Stimulated activated CD4-positive, alpha-beta T cell treated with anti-CD3 and anti-CD28 coated beads, Interleukin-15, amount 100 ng/mL, for 48 hours (primary cell): ENCODE results near the gene BAX.
"Not testable (repeated sequence)": the region's sequence is repeated elsewhere in the genome, so short reads cannot be mapped to it uniquely, and the experiment has no call there.

Experiments used
- DNase-seq, 2 donors: peaks; one replicate each; pipeline ENCODE4 v3.0.0-alpha.2; 2020; ENCODE audit warnings: low read depth in 2 of 2

BAX gene

DNA sequence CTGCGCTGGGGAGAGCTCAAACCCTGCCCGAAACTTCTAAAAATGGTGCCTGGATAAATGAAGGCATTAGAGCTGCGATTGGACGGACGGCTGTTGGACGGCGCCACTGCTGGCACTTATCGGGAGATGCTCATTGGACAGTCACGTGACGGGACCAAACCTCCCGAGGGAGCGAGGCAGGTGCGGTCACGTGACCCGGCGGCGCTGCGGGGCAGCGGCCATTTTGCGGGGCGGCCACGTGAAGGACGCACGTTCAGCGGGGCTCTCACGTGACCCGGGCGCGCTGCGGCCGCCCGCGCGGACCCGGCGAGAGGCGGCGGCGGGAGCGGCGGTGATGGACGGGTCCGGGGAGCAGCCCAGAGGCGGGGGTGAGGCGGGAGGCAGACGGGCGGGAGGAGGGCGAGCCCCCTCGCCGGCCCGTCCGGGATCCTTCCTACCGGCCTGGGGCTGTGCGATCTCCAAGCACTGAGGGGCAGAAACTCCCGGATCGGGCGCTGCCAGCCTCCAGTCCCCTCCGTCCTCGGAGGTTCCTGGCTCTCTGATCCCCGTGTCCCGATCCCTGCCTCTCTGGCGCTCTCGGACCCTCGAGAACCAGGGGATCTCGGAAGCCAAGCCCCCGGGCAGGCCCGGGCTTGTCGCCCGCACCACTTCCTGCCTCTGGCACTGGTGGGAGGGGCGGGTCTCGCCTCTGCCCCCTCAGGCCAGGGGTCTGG lies at the start of gene BAX:
TSS of gene BAX (plus strand) at position 281 of the 713 bp plus-strand sequence. CDS start at position 335, 54 bp downstream.
- peak; percentile 94 to 96 for DNase-seq

DNA sequence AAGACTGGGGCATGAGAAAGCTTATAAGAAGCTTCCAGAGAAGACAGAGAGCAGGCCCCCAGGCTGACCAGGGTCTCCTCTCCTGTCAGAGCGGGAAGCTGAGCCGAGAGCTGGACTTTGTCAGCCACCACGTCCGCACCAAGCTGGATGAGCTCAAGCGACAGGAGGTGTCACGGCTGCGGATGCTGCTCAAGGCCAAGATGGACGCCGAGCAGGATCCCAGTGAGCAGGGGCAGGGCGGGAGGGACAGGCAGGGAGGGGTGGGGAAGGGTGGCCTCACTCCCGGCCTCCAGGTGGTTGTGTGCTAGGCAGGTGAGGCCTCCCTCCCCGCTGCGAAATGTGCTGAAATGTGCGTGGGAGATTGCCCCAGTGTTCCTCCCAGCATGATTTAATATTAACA lies 49.0 kb upstream of the BAX start:
- DNase-seq: no peak

GRCh38 chr19:48906324-48906723 lies 48.4 kb upstream of the BAX start:
- DNase-seq: no peak

- DNase-seq: no peak
Measured at GRCh38 chr19:48907671-48908070, 47.0 kb upstream of the BAX start.

DNA sequence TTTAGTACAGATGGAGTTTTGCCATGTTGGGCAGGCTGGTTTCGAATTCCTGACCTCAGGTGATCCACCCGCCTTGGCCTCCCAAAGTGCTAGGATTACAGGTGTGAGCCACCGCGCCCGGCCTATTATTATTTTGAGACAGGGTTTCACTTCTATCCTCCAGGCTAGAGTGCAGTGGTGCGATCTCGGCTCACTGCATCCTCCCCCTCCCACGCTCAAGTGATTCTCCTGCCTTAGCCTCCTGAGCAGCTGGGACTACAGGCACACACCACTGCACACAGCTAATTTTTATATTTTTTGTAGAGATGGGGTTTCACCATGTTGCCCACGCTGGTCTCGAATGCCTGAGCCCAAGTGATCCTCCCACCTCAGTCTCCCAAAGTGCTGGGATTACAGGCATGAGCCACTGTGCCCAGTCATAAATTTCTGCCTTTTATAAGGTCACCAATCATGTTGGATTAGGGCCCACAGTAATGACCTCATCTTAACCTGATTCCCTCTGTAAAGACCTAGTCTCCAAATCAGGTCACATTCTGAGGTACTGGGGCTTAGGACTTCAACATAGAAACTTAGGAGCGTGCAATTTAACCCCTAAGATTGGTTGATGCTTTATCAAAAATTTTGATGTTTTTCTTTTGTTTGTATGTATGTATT lies 45.1 kb upstream of the BAX start:
- DNase-seq: not testable (repeated sequence)

DNA sequence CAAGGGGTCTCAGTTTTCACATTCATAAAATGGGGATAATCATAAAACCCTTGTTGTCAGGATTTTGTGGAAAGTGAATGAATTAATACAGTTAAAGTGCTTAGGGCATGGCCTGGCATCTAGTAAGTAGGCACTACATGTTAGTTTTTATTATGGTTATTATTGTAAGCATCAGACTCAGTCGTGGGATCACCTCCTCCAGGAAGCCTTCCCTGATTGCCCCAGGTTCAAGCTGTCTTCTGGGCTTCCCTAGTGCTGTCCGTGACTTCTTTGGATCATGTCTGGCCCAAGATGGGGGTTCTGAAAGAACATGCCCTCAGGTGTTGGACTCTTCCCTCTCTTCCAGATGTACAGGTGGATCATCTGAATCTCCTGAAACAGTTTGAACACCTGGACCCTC lies 43.9 kb upstream of the BAX start:
- no peak for DNase-seq

GRCh38 chr19:48913114-48913889 lies 41.4 kb upstream of the BAX start:
- DNase-seq: no peak

DNA sequence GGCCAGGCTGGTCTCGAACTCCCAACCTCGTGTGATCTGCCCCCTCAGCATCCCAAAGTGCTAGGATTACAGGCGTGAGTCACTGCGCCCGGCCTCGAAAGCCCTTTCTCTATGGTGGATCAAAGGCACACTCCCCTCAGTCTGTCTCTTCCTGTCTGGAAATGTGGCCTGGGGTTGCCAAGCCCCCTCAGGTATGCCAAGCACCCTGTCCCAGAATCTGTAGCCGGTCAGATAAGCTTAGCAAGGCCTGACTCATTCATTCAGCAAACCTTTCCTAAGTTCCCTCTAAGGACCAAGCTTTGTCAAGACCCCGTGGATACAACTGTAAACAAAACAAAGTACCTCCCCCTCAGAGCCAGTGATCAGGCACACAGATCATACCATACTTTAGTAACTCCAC lies 40.5 kb upstream of the BAX start:
- no peak for DNase-seq

DNA sequence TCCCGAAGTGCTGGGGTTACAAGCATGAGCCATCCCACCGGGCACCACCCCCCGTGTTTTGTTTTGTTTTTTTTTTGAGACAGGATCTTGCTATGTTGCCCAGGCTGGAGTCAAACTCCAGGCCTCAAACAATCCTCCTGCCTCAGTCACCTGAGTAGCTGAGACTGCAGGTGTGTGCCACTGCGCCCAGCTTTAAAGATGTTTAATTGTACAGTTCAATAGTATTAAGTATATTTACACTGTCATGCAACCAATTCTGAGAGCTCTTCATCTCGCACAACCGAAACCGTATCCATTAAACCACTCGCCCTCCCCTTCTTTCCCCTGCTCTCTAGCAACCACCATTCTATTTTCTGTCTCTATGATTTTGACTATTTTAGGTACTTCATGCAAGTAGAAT lies 38.9 kb upstream of the BAX start:
- DNase-seq: no peak

- no peak for DNase-seq
Measured at GRCh38 chr19:48918071-48918470, 36.6 kb upstream of the BAX start.

- DNase-seq: no peak
Measured at GRCh38 chr19:48918801-48919247, 35.9 kb upstream of the BAX start.

DNA sequence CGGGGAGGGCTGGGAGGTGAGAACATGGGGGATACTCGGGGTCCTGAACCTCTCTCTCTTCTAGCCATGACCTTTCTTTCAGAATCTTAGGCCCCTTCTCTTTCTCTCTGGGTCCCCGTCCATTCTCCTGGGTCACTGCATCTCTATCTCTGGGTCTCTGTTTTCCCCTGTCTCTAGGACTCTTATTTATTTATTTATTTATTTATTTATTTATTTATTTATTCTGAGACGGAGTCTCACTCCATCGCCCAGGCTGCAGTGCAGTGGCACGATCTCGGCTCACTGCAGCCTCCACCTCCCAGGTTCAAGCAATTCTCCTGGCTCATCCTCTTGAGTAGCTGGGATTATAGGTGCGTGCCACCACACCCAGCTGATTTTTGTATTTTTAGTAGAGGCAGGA lies 35.4 kb upstream of the BAX start:
- DNase-seq: not testable (repeated sequence)

DNA sequence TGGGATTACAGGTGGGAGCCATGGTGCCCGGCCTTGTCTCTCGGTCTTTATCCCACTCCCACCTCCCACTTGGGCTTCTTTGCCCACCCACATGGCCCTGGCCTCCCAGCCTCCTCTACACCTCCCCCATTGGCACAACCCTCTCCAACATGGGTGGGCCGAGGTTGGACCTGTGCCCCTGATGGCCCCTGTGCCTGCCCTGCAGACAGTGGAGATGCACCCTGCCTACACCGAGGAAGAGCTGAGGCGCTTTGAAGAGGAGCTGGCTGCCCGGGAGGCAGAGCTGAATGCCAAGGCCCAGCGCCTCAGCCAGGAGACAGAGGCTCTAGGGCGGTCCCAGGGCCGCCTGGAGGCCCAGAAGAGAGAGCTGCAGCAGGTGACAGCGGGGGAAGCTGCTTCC lies 33.7 kb upstream of the BAX start:
- no peak for DNase-seq

DNA sequence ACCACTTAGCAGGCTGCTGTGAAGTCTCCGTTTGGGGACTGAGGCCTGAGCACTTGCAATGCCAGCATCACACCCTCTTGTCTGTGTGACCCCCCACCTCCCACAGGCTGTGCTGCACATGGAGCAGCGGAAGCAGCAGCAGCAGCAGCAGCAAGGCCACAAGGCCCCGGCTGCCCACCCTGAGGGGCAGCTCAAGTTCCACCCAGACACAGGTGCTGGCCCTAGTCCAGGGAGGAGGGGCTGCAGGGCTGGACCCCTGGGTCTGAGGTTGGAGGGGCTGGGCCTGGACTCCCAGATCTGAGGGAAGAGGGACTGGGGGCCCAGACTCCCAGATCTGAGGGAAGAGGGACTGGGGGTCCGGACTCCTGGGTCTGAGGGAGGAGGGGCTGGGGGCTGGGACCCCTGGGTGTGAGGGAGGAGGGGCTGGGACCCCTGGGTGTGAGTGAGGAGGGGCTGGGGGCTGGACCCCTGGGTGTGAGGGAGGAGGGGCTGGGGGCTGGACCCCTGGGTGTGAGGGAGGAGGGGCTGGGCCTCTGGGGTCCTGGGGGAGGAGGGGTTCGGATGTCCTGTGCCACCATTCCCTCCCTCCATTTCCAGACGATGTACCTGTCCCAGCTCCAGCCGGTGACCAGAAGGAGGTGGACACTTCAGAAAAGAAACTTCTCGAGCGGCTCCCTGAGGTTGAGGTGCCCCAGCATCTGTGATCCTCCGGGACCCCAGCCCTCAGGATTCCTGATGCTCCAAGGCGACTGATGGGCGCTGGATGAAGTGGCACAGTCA lies 32.8 kb upstream of the BAX start:
- DNase-seq: no peak

DNA sequence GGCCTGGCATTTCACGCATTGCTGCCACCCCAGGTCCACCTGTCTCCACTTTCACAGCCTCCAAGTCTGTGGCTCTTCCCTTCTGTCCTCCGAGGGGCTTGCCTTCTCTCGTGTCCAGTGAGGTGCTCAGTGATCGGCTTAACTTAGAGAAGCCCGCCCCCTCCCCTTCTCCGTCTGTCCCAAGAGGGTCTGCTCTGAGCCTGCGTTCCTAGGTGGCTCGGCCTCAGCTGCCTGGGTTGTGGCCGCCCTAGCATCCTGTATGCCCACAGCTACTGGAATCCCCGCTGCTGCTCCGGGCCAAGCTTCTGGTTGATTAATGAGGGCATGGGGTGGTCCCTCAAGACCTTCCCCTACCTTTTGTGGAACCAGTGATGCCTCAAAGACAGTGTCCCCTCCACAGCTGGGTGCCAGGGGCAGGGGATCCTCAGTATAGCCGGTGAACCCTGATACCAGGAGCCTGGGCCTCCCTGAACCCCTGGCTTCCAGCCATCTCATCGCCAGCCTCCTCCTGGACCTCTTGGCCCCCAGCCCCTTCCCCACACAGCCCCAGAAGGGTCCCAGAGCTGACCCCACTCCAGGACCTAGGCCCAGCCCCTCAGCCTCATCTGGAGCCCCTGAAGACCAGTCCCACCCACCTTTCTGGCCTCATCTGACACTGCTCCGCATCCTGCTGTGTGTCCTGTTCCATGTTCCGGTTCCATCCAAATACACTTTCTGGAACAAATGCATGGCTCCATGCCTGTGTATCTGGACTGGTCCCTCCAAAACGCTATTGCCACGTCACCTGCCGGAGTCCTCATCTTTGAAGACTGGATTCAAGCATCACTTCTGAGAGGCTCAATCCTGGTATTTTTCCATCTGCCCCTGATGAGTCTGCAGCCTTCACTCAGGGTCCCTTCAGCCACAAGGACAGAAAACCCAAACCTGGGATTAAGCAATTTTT lies 31.9 kb upstream of the BAX start:
- no peak for DNase-seq

- DNase-seq: no peak
Measured at GRCh38 chr19:48925240-48925843, 29.3 kb upstream of the BAX start.

DNA sequence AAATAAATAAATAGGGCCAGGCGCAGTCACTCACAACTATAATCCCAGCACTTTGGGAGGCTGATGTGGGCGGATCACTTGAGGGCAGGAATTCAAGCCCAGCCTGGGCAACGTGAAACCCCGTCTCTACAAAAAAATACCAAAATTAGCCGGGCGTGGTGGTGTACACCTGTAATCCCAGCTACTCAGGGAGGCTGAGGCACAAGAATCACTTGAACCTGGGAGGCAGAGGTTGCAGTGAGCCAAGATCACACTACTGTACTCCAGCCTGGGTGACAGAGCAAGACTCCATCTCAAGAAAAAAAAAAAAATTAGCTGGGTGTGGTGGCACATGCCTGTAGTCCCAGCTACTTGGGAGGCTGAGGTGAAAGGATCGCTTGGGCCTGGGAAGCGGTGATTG lies 28.8 kb upstream of the BAX start:
- not testable (repeated sequence) for DNase-seq

DNA sequence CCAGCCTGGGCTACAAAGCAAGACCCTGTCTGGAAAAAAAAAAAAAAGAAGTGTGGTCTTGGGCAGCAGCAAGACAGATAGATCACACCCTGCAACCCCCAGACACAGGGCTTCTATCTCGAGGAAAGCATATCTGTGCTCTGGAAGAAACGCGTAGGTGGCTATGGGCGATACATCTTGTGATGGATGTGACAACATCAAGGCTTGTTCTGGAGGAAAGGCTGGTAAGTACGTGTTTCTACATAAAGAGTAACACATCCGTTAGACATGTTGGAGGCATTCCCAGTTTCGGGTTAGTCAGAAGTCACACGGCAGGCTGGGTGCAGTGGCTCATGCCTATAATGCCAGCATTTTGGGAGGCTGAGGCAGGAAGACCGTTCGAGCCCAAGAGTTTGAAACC lies 27.8 kb upstream of the BAX start:
- DNase-seq: peak in 1 of 2 donors; percentile 7

DNA sequence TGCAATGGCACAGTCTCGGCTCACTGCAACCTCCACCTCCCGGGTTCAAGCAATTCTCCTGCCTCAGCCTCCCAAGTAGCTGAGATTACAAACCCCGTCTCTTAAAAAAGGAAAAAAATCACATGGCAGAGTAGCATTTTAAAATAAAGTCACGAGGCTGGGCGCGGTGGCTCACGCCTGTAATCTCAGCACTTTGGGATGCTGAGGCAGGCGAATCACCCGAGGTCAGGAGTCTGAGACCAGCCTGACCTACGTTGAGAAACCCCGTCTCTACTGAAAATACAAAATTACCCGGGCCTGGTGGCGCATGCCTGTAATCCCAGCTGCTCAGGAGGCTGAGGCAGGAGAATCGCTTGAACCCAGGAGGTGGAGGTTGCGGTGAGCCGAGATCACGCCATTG lies 27.0 kb upstream of the BAX start:
- not testable (repeated sequence) for DNase-seq
